HCT116 (cell line): ENCODE results near the gene BEST4. TPM values are rescaled to one million over a fixed set of nuclear protein-coding genes. Genes with fewer than 3 reads are reported as not detected.

Source experiments
- ATAC-seq: fragments of 200-7000 bp; cut with Tn5 transposase; 2 replicates; pipeline ENCODE4 v1.9.1; 2020; ENCODE audit warnings: mild to moderate bottlenecking, moderate library complexity
- BruUV-seq: library from RNA; stranded (reverse); fragments of 400-500 nt; replicated peaks from 2 replicates; lab custom pipeline; 2021; lab: Mats Ljungman, UMichigan
- CTCF ChIA-PET: fragments of 300-600 bp; sonication (Branson Sonifier 250); formaldehyde crosslinking; loops from one replicate; lab custom pipeline; 2021; ENCODE audit warnings: antibody characterized with exemption; lab: Charles Lee
- POLR2A ChIA-PET: fragments of 300-600, 350-600 bp; sonication (Branson Sonifier 250); formaldehyde crosslinking; loops from one replicate; lab custom pipeline; 2021; ENCODE audit warnings: antibody characterized with exemption; lab: Charles Lee
- RAD21 ChIA-PET, 2 experiments: fragments of 300-600 bp; sonication (Branson Sonifier 250); formaldehyde crosslinking; loops; one replicate each; lab custom pipeline; 2023; ENCODE audit warnings: low total read pairs in 2 of 2; ENCODE audit not compliant: uncharacterized antibody in 2 of 2, unreplicated experiment in 2 of 2, low non-redundant PET in 1 of 2; lab: Charles Lee
- DNase-seq: peaks from one replicate; pipeline ENCODE4 v3.0.0-alpha.2; 2010; ENCODE audit warnings: low read depth, low spot score
- H2AFZ ChIP-seq: fragments of 200-600 bp; shearing (Covaris generic), sonication (generic); 2 replicates; pipeline ENCODE4 v1.6.1; 2017; ENCODE audit warnings: low read depth, mixed run types, mixed read lengths, antibody characterized with exemption, low read length; ENCODE audit not compliant: poor library complexity, severe bottlenecking
- H3K27ac ChIP-seq: 2 replicates; pipeline ENCODE4 v1.5.1; 2012; ENCODE audit warnings: low read depth, low read length
- H3K27me3 ChIP-seq: fragments of 200-600 bp; sonication (generic); 2 replicates; pipeline ENCODE4 v1.6.1; 2016; ENCODE audit warnings: mixed run types, low read length, mixed read lengths; ENCODE audit not compliant: insufficient read depth
- H3K36me3 ChIP-seq, 2 experiments: fragments of 200-500 bp in 1 of 2; fragments of 200-600 bp in 1 of 2; sonication (Bioruptor generic) in 1 of 2; sonication (generic) in 1 of 2; 2 replicates each; pipeline versions ENCODE4 v1.5.1 to v1.6.1; 2014 to 2016; ENCODE audit warnings: low read length in 2 of 2, inconsistent platforms in 1 of 2, mixed read lengths in 1 of 2, mixed run types in 1 of 2; ENCODE audit not compliant: insufficient read depth in 2 of 2, control insufficient read depth in 1 of 2
- H3K4me1 ChIP-seq, 2 experiments: fragments of 200-600 bp in 1 of 2; sonication (generic) in 1 of 2; 2 replicates each; pipeline versions ENCODE4 v1.5.1 to v1.6.1; 2012 to 2017; ENCODE audit warnings: low read length in 2 of 2, inconsistent platforms in 1 of 2, mild to moderate bottlenecking in 1 of 2, mixed read lengths in 1 of 2, mixed run types in 1 of 2, moderate library complexity in 1 of 2; ENCODE audit not compliant: insufficient read depth in 2 of 2, control insufficient read depth in 1 of 2
- H3K4me2 ChIP-seq: fragments of 200-600 bp; sonication (generic); 2 replicates; pipeline ENCODE4 v1.6.1; 2017; ENCODE audit warnings: mixed run types, low read length, mixed read lengths
- H3K4me3 ChIP-seq, 2 experiments: fragments of 200-600 bp in 1 of 2; sonication (generic) in 1 of 2; replicated peaks in 1 of 2; 2 replicates each; pipeline ENCODE4 v1.5.1; 2011 to 2016; ENCODE audit warnings: low read length in 2 of 2, control low read depth in 1 of 2, low read depth in 1 of 2, mild to moderate bottlenecking in 1 of 2, mixed read lengths in 1 of 2, mixed run types in 1 of 2
- H3K79me2 ChIP-seq: fragments of 200-600 bp; sonication (generic); 2 replicates; pipeline ENCODE4 v1.6.1; 2017; ENCODE audit warnings: mild to moderate bottlenecking, mixed run types, low read length, moderate library complexity, mixed read lengths; ENCODE audit not compliant: insufficient read depth
- H3K9ac ChIP-seq: fragments of 200-600 bp; sonication (generic); 2 replicates; pipeline ENCODE4 v1.6.1; 2016; ENCODE audit warnings: low read length, mixed read lengths
- H3K9me2 ChIP-seq: fragments of 200-600 bp; sonication (generic), shearing (Covaris generic); 2 replicates; pipeline ENCODE4 v1.6.1; 2017; ENCODE audit warnings: mixed run types, mild to moderate bottlenecking, moderate library complexity; ENCODE audit not compliant: insufficient read depth
- H3K9me3 ChIP-seq, 2 experiments: fragments of 200-500 bp in 1 of 2; fragments of 200-600 bp in 1 of 2; sonication (Bioruptor generic) in 1 of 2; sonication (generic) in 1 of 2; 2 replicates each; pipeline ENCODE4 v1.6.1; 2014 to 2017; ENCODE audit warnings: low read length in 2 of 2, mixed read lengths in 2 of 2, inconsistent platforms in 1 of 2, low read depth in 1 of 2, mild to moderate bottlenecking in 1 of 2, mixed run types in 1 of 2, moderate library complexity in 1 of 2; ENCODE audit not compliant: control insufficient read depth in 1 of 2, insufficient read depth in 1 of 2
- H4K20me1 ChIP-seq: fragments of 200-600 bp; sonication (generic), shearing (Covaris generic); 2 replicates; pipeline ENCODE4 v1.6.1; 2017; ENCODE audit warnings: mixed run types, mild to moderate bottlenecking, moderate library complexity; ENCODE audit not compliant: insufficient read depth
- ATF3 ChIP-seq: IDR thresholded peaks from 2 replicates; pipeline ENCODE4 v1.6.1; 2012
- CEBPB ChIP-seq: IDR thresholded peaks from 2 replicates; pipeline ENCODE4 v1.6.1; 2012; ENCODE audit warnings: low read depth
- ELF1 ChIP-seq: IDR thresholded peaks from 2 replicates; pipeline ENCODE4 v1.6.1; 2012; ENCODE audit warnings: low read depth, borderline replicate concordance
- JUND ChIP-seq: IDR thresholded peaks from 2 replicates; pipeline ENCODE4 v1.6.1; 2012
- POLR2AphosphoS5 ChIP-seq: IDR thresholded peaks from 2 replicates; pipeline ENCODE4 v1.6.1; 2011; ENCODE audit warnings: mild to moderate bottlenecking, low read depth, low read length, moderate library complexity
- RAD21 ChIP-seq: IDR thresholded peaks from 2 replicates; pipeline ENCODE4 v1.6.1; 2012; ENCODE audit warnings: low read depth, mild to moderate bottlenecking
- SIN3A ChIP-seq: IDR thresholded peaks from 2 replicates; pipeline ENCODE4 v1.6.1; 2012; ENCODE audit warnings: low read depth
- SP1 ChIP-seq: IDR thresholded peaks from 2 replicates; pipeline ENCODE4 v1.6.1; 2012; ENCODE audit warnings: low read depth
- SRF ChIP-seq: IDR thresholded peaks from 2 replicates; pipeline ENCODE4 v1.6.1; 2012; ENCODE audit warnings: low read depth
- ZBTB33 ChIP-seq: IDR thresholded peaks from 2 replicates; pipeline ENCODE4 v1.6.1; 2011; ENCODE audit warnings: mild to moderate bottlenecking, low read length, moderate library complexity; ENCODE audit not compliant: insufficient replicate concordance; ENCODE audit errors: extremely low read depth
- ZFX ChIP-seq: fragments of 450-650 bp; IDR thresholded peaks from 2 replicates; pipeline ENCODE4 v1.6.1; 2017
- intact Hi-C: fragments of 100-400 bp; cut with micrococcal nuclease; formaldehyde crosslinking; loops from 2 replicates; pipeline ENCODE4 v1.10.0; 2022
- total RNA-seq: library from RNA; stranded (reverse); gene quantifications from one replicate; pipeline ENCODE4 v1.2.1, GENCODE V29; 2021; ENCODE audit not compliant: unreplicated experiment

BEST4 gene
- total RNA-seq, 1 experiment from 2014 or later, result 0.52 TPM

GRCh38 chr1:44828841-44829440 is 41.0 kb upstream of the BEST4 start:
- intact Hi-C loops, result no loop called here

GRCh38 chr1:44828003-44828651 is 40.2 kb upstream of the BEST4 start:
- BruUV-seq, result no TSS peak
- ChIA-PET CTCF (no interaction called here), POLR2A (no interaction called here), RAD21 (no interaction called here)
- no peaks in the 10 kb centered on the region for H3K27me3 ChIP-seq
- H3K9me3 ChIP-seq, result no peaks in the 10 kb centered on the region
- H4K20me1 ChIP-seq, result no peaks in the 10 kb centered on the region
- H3K36me3 ChIP-seq, result no peaks in the 10 kb centered on the region
- H3K4me3 ChIP-seq, result no peak overlapping the region
- H3K4me1 ChIP-seq, result no peaks in the 10 kb centered on the region
- no peak overlapping the region for H2AFZ ChIP-seq
- H3K79me2 ChIP-seq, result no peaks in the 10 kb centered on the region
- intact Hi-C loops, result no loop called here
- H3K4me2 ChIP-seq, result no peak overlapping the region
- H3K27ac ChIP-seq, result no peak overlapping the region
- no peaks in the 10 kb centered on the region for H3K9me2 ChIP-seq
- TF ChIP-seq ZBTB33 (no peak), CEBPB (no peak)
- no peak overlapping the region for H3K9ac ChIP-seq
- ATAC-seq (no peak), DNase-seq (no peak)

More at GRCh38 chr1:44828841-44829440, 41.0 kb upstream of the BEST4 start:
- H3K9me3 ChIP-seq, result no peaks in the 10 kb centered on the region
- no peak for TF ChIP-seq ZFX
- no peak for TF ChIP-seq RAD21
- TF ChIP-seq ATF3, result no peak
- TF ChIP-seq SIN3A, result no peak
- TF ChIP-seq SRF, result no peak
- TF ChIP-seq JUND, result no peak
- TF ChIP-seq CEBPB, result no peak
- TF ChIP-seq SP1, result no peak
- TF ChIP-seq ELF1, result no peak
- no peak for TF ChIP-seq POLR2AphosphoS5
- RAD21 ChIA-PET, result no interaction called here
- no peak for DNase-seq
- no peak overlapping the region for H2AFZ ChIP-seq
- CTCF ChIA-PET, result no interaction called here
- no peaks in the 10 kb centered on the region for H4K20me1 ChIP-seq
- no TSS peak for BruUV-seq
- no peaks in the 10 kb centered on the region for H3K79me2 ChIP-seq
- H3K9me2 ChIP-seq, result no peaks in the 10 kb centered on the region
- no peak overlapping the region for H3K9ac ChIP-seq
- no peaks in the 10 kb centered on the region for H3K36me3 ChIP-seq
- POLR2A ChIA-PET, result interaction anchor here (3.3 kb wide), 1 partner anchor 10 kb away, joined by 18 read pairs; no protein-coding TSS in a partner anchor
- no peak for ATAC-seq
- H3K27me3 ChIP-seq, result no peaks in the 10 kb centered on the region
- no peak overlapping the region for H3K27ac ChIP-seq
- no peaks in the 10 kb centered on the region for H3K4me1 ChIP-seq
- no peak overlapping the region for H3K4me2 ChIP-seq
- H3K4me3 ChIP-seq, result no peak overlapping the region
